ENCODE results near the gene FSIP1.

- no peak for TF ChIP-seq CTCF (IDR thresholded peaks at IDR 0.05)
- no peak for TF ChIP-seq POLR2A (IDR thresholded peaks at IDR 0.05)
Measured at GRCh38 chr15:39552556-39552955, 230.1 kb downstream of the FSIP1 start.

All from lower leg skin (tissue), 3 donors.